ENCODE measurements around the gene DOCK3. TPM values are rescaled to one million over a fixed set of nuclear protein-coding genes. Genes with fewer than 3 reads are reported as not detected.
"Not testable (repeated sequence)": the region's sequence is repeated elsewhere in the genome, so short reads cannot be mapped to it uniquely, and the experiment has no call there.

The DOCK3 gene
- total RNA-seq, 1 donor from 2014 or later: 0.98 TPM

DNA sequence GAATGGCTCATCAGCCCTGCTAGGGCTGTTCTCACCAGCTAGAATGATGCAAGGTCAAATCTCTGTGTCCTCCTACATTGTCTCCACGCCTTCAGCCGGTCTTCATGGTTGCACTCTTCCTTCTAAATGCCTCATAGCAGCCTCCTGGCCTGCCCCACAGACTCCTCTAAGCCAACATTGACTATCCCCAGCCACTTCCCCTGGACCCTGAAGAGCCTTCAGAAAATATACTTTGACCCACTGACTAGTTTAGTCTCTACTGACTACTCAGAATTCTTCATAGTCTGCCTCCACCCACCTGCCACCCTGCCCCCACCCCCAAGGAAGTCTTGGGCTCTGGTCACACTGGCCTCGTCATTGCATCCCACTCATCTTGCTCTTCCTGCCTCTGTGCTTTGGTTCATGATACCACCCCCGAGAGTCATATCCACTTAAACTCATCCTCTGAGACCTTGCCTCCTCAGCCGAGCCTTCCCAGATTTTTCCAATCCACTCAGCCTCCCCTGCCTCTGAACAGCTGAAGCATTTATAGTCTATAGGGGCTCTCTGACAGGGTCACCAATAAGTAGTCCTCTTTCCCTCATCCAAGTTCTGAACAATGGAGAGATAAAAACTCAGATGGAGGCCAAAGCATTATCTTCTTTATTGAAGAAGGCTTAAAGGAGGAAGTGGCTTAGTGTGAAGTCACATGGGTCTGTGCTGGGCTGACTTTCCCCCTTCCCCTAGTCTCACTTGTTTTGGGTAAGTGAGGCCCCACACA is 9.5 kb upstream of the DOCK3 start:
- DNase-seq (ENCODE audit: extremely low spot score in 2 of 2): peak; percentile 64 to 74
- Histone ChIP-seq H3K36me3 (no peaks in the 10 kb centered on the region), H3K27ac (no peak overlapping the region), H3K4me3 (no peak overlapping the region), H3K27me3 (no peaks in the 10 kb centered on the region), H3K4me1 (no peaks in the 10 kb centered on the region), H3K9me3 (no peaks in the 10 kb centered on the region)
- intact Hi-C loops (cut with DNase I): no loop called here
- TF ChIP-seq CTCF (IDR thresholded peaks at IDR 0.05) (no peak), POLR2A (IDR thresholded peaks at IDR 0.05) (no peak), POLR2AphosphoS5 (IDR thresholded peaks at IDR 0.05; ENCODE audit: insufficient read depth in 1 of 2, low read depth in 1 of 2) (no peak)

DNA sequence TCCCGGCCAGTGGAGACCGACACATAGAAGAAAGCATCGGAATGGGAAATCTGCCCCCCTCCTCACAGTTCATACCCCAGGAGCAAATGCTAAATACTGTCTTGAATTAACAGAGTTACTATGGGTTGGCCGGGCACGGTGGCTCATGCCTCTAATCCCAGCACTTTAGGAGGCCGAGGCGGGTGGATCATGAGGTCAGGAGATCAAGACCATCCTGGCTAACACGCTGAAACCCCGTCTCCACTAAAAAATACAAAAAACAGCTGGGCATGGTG is 8.9 kb upstream of the DOCK3 start:
- DNase-seq (ENCODE audit: extremely low spot score in 2 of 2): peak in 1 of 2 donors; percentile 65
- H3K27me3 ChIP-seq; H3K4me3 ChIP-seq; H3K4me1 ChIP-seq; intact Hi-C loops (cut with DNase I); H3K9me3 ChIP-seq; H3K36me3 ChIP-seq; H3K27ac ChIP-seq: not testable (repeated sequence)

DNA sequence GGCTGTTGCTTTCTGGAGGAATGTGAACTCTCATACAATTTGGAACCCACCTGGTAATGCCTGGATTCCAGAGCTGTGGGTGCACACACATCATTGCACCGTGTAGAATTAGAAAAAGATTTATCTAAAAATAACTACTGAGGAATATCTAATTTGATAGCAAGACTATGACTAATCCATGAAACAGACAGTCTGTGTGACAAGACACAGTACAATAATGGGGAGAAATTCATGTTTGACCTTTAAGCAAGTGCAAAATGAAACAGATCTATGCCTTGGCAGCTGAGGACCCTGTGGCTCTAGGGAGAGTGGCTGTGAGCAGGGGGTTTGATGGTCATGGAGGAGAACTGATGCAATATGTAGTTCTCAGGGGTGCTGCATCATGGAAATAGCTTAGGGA is 7.9 kb upstream of the DOCK3 start:
- H3K4me1 ChIP-seq: no peaks in the 10 kb centered on the region
- TF ChIP-seq POLR2A (IDR thresholded peaks at IDR 0.05) (no peak), CTCF (IDR thresholded peaks at IDR 0.05) (no peak), POLR2AphosphoS5 (IDR thresholded peaks at IDR 0.05; ENCODE audit: insufficient read depth in 1 of 2, low read depth in 1 of 2) (no peak)

DNA sequence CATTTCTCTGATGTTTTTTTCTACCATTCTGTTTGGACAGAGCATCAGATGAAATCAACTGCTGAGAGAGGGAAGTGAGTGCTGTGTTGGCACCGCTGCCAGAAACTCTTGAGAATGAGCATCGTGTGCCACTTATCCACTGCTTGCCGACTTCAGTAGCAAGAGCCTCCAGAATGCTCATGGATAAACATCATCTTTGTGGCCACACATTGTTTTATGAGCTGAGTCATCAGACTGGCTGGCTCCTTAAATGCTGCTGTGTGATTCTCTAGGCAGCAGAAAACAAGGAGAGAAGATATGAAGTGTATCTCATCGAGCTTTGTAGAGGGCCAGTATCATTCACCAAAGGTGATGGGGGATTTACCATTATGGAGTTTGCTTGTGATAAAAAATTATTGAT is 3.4 kb upstream of the DOCK3 start:
- no peaks in the 10 kb centered on the region for H3K27me3 ChIP-seq
- DNase-seq (ENCODE audit: extremely low spot score in 2 of 2): no peak
- H3K36me3 ChIP-seq: no peaks in the 10 kb centered on the region
- peaks cover 5% of the 10 kb centered on the region for H3K4me1 ChIP-seq
- intact Hi-C loops (cut with DNase I): no loop called here
- no peak overlapping the region for H3K4me3 ChIP-seq
- TF ChIP-seq CTCF (IDR thresholded peaks at IDR 0.05) (no peak), POLR2A (IDR thresholded peaks at IDR 0.05) (no peak), POLR2AphosphoS5 (IDR thresholded peaks at IDR 0.05; ENCODE audit: insufficient read depth in 1 of 2, low read depth in 1 of 2) (no peak)
- no peaks in the 10 kb centered on the region for H3K9me3 ChIP-seq
- no peak overlapping the region for H3K27ac ChIP-seq

More for the DNA sequence above, 7.9 kb upstream of the DOCK3 start:
- intact Hi-C loops (cut with DNase I): no loop called here
- Histone ChIP-seq H3K4me3 (no peak overlapping the region), H3K27ac (no peak overlapping the region), H3K9me3 (no peaks in the 10 kb centered on the region), H3K27me3 (no peaks in the 10 kb centered on the region), H3K36me3 (no peaks in the 10 kb centered on the region)
- no peak for DNase-seq (ENCODE audit: extremely low spot score in 2 of 2)

GRCh38 chr3:50672656-50673055 is 2.1 kb upstream of the DOCK3 start:
- no peak overlapping the region for H3K4me3 ChIP-seq
- intact Hi-C loops (cut with DNase I): no loop called here
- H3K4me1 ChIP-seq: peaks cover 5% of the 10 kb centered on the region
- no peak overlapping the region for H3K27ac ChIP-seq
- H3K9me3 ChIP-seq: no peaks in the 10 kb centered on the region
- no peak for DNase-seq (ENCODE audit: extremely low spot score in 2 of 2)
- H3K36me3 ChIP-seq: no peaks in the 10 kb centered on the region
- no peaks in the 10 kb centered on the region for H3K27me3 ChIP-seq
- TF ChIP-seq POLR2AphosphoS5 (IDR thresholded peaks at IDR 0.05; ENCODE audit: insufficient read depth in 1 of 2, low read depth in 1 of 2) (no peak), POLR2A (IDR thresholded peaks at IDR 0.05) (no peak), CTCF (IDR thresholded peaks at IDR 0.05) (no peak)

Measured in vagina (tissue), 2 donors.